AG09309 (cell line): ENCODE results near the gene MS4A15.
"Not testable (repeated sequence)": the region's sequence is repeated elsewhere in the genome, so short reads cannot be mapped to it uniquely, and the experiment has no call there.

Experiments used
- DNase-seq: peaks from one replicate; pipeline ENCODE4 v3.0.0-alpha.2; 2010; ENCODE audit warnings: low read depth
- H3K4me3 ChIP-seq: 2 replicates; pipeline ENCODE4 v1.5.1; 2011; ENCODE audit warnings: mild to moderate bottlenecking, low read depth, low read length, moderate library complexity; ENCODE audit not compliant: control insufficient read depth
- TF ChIP-seq, protein P1 (sequence below): IDR thresholded peaks from 2 replicates; pipeline ENCODE4 v1.5.1; 2011; ENCODE audit warnings: mild to moderate bottlenecking, low read depth, low read length, inconsistent platforms; ENCODE audit not compliant: insufficient read depth, control insufficient read depth; ENCODE audit errors: missing control alignments

Gene MS4A15, protein sequence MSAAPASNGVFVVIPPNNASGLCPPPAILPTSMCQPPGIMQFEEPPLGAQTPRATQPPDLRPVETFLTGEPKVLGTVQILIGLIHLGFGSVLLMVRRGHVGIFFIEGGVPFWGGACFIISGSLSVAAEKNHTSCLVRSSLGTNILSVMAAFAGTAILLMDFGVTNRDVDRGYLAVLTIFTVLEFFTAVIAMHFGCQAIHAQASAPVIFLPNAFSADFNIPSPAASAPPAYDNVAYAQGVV

DNA sequence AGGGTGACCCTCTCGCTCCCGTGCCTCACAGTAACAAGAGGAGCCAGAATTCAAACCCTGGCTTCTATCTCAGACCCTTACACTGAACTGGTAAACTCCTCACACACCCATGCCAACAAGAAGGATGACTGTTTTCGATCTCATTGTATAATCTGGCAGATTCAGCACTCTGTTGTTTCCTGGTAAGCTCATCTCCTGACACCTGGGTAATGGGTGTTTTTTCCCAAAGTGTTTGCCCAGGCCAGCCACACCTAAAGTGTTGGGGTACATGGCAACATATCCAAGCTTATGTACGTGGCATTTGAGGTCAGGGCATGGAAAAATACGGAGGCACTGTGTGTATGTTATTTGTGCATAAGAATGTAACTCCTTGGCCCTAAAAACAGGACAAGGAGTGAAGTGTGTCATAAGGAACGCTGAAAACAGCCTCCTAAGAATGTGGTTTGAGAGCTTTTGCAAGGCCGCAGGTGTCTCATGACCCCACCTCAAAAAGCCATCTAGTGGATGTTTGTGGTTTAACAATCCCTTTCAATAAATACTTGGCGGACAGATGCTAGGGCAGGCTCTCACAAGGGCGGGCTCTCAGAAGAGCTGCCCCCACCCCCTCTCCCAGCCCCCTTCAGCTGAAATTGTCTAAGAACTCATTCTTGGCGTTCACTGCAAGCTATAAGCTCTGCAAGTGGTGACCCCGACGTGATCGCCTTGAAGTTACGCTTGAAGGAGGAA lies at the start of gene MS4A15:
Gene MS4A15 (plus strand): TSS at position 561 of the 726 bp plus-strand sequence. CDS start 6,867 bp downstream, outside the sequence.
- no peak within 1 kb of the TSS for H3K4me3 ChIP-seq
- TF ChIP-seq, protein P1, sequence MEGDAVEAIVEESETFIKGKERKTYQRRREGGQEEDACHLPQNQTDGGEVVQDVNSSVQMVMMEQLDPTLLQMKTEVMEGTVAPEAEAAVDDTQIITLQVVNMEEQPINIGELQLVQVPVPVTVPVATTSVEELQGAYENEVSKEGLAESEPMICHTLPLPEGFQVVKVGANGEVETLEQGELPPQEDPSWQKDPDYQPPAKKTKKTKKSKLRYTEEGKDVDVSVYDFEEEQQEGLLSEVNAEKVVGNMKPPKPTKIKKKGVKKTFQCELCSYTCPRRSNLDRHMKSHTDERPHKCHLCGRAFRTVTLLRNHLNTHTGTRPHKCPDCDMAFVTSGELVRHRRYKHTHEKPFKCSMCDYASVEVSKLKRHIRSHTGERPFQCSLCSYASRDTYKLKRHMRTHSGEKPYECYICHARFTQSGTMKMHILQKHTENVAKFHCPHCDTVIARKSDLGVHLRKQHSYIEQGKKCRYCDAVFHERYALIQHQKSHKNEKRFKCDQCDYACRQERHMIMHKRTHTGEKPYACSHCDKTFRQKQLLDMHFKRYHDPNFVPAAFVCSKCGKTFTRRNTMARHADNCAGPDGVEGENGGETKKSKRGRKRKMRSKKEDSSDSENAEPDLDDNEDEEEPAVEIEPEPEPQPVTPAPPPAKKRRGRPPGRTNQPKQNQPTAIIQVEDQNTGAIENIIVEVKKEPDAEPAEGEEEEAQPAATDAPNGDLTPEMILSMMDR = no peak
- DNase-seq = no peak

DNA sequence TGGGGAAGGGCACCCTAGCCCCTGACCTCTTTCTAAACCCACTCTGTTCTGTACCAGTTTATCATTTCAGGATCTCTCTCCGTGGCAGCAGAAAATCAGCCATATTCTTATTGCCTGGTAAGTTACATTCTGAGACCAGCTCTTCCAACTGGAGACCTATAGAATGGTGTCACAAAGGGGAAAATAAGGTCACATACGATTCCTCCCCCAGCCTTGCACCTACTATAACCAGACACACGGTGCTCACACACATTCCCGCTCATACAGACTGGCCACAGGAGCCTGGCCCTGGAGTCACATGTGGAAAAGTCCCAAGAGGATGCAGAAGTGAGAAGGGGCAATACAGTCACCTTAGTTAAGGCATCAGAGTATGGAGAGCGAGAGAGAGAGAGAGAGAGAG lies 49.7 kb upstream of the MS4A15 start:
- H3K4me3 ChIP-seq = no peak overlapping the region
- TF ChIP-seq, protein P1 = no peak
- DNase-seq = no peak

DNA sequence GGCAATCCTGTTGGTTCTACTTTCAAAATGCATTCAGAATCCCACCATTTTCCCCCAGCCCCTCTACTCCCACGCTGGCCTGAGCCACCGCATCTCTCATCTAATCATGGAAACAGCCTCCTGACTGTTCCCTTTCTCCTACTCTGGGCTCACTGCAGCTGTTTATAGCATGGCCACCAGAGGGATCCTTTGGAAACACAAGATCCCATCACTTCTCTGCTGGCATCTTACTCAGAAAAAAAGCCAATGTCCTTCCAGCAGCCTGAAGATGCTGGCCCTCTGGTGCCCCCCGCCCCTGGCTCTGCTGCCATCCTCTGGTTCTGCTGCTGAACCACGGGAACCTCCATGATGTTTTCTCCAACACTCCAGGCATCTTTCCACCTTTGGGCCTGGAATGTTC lies 46.2 kb upstream of the MS4A15 start:
- DNase-seq = no peak
- no peak overlapping the region for H3K4me3 ChIP-seq
- TF ChIP-seq, protein P1 = no peak

DNA sequence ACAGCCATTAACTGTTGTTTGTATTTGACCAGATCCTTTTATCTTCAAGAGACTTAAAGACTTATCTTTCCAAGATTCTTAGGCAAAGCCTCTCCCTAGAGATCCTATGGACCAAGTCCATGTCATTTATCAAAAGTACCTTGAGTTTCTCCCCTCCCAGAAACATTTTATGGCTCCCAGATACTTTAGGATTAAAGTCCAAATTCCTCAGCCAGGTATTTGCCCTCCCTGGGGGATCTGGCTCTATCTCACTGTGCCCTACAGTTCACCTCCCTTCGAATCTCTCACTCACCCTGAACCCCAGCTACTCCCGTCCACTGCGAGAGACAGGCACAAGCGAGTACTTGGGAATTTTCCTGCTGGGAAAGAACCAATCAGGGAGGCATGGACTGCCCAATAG lies 45.4 kb upstream of the MS4A15 start:
- no peak overlapping the region for H3K4me3 ChIP-seq

DNA sequence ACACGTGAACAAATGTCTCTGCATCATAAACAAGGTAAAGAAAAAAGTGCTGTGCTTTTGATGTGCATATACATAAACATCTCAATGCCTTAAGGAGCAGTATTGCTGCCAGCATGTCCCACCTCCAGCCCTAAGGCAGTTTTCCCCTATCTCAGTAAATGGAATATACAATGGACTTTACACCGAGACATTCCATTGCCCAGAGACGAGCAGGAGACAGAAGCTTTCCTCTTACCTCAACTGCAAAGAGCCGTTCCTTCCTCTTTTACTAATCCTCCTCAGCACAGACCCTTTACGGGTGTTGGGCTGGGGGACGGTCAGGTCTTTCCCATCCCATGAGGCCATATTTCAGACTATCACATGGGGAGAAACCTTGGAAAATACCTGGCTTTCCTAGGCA lies 43.2 kb upstream of the MS4A15 start:
- not testable (repeated sequence) for H3K4me3 ChIP-seq, DNase-seq

More for the DNA sequence above, 45.4 kb upstream of the MS4A15 start:
- no peak for DNase-seq
- TF ChIP-seq, protein P1 = no peak

DNA sequence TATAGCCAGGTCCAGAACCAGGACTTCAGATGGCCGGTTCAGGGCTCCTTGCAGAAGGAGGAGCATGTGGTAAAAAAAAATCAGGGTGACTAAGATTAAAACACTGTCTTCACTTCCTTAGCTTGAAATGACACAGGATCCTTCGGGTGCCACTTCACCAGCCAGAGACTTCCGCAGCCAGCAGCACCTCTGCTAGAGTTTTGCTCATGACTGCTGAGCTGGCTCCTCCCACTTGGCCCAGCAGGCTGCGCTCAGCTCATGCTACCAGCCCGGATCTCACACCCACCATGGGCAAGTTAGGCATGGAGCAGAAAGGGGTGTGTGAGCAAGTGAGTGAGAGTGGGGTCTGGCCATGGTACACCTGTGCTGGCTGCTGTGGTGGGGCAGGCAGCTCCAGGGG lies 38.7 kb upstream of the MS4A15 start:
- TF ChIP-seq, protein P1 = no peak
- no peak overlapping the region for H3K4me3 ChIP-seq
- no peak for DNase-seq

DNA sequence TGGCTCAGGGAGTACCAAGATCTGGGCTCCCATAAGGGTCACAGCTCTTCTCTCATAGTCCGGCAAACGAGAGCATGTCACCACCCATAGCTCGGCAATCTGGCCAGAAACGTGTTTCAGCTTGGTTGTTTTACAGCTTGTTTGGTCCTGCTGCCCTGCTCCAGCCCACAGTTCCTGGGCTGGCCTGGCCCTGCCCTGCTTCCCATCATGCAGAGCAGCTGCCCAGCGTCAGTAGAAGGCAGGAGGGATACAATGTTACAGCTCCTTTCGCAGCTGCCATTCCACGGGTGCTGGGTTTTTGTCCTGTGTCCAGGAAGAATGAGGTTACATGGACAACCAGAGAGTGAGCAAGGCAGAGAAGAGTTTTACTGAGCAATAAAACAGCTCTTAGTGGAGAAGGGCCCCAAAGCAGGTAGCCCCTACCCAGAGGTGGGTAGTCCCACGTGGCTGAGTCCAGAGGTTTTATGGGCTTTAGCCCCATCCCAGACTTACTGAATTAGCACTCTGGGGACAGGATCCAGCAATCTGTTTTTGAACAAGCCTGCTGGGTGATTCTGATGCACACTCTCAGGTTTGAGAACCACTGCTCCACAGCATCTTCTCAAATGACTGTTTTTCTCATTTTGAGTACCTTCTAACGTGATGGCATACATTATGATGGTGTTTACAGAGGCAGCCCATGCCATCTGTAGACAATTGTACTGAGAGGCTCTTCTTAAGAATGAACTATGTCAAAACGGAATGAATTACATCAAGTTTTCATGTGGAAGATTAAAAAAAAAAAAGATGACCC lies 37.9 kb upstream of the MS4A15 start:
- TF ChIP-seq, protein P1 = no peak
- no peak overlapping the region for H3K4me3 ChIP-seq
- DNase-seq = no peak
